ENCODE results near the gene COL9A3. TPM values are rescaled to one million over a fixed set of nuclear protein-coding genes. Genes with fewer than 3 reads are reported as not detected.

Gene COL9A3
- total RNA-seq, 1 donor from 2014 or later = 1.8 TPM

DNA sequence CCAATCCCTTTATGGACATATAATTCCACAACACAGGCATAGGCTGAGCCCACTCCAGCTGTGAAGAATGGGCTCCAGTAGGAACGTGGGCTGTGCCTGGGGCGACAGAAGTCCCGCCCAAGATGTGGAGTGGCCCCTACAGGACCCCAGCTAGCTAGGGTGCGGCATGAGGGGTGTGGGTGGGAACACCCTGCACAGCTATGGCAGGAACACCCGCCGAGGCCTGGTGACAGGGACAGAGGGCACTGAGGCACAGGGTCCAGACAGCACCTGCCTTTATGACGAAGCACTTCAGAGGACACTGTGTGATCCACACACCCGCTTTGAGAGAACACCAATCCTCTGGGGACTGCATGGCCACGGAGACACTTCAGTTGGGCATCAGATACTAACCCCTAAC lies 73.0 kb downstream of the COL9A3 start:
- Mint-ChIP-seq H3K36me3 (ENCODE audit: low read depth, unreplicated experiment) (peaks cover 49% of the 10 kb centered on the region), H3K4me3 (ENCODE audit: unreplicated experiment) (no peak overlapping the region), H3K27ac (ENCODE audit: unreplicated experiment) (no peak overlapping the region), H3K4me1 (ENCODE audit: unreplicated experiment) (peaks cover 11% of the 10 kb centered on the region), H3K9me3 (ENCODE audit: unreplicated experiment) (no peaks in the 10 kb centered on the region), H3K27me3 (ENCODE audit: unreplicated experiment) (peaks cover 3% of the 10 kb centered on the region)
- TF ChIP-seq, protein P1, sequence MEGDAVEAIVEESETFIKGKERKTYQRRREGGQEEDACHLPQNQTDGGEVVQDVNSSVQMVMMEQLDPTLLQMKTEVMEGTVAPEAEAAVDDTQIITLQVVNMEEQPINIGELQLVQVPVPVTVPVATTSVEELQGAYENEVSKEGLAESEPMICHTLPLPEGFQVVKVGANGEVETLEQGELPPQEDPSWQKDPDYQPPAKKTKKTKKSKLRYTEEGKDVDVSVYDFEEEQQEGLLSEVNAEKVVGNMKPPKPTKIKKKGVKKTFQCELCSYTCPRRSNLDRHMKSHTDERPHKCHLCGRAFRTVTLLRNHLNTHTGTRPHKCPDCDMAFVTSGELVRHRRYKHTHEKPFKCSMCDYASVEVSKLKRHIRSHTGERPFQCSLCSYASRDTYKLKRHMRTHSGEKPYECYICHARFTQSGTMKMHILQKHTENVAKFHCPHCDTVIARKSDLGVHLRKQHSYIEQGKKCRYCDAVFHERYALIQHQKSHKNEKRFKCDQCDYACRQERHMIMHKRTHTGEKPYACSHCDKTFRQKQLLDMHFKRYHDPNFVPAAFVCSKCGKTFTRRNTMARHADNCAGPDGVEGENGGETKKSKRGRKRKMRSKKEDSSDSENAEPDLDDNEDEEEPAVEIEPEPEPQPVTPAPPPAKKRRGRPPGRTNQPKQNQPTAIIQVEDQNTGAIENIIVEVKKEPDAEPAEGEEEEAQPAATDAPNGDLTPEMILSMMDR (IDR thresholded peaks at IDR 0.05; ENCODE audit: unreplicated experiment) = no peak
- DNase-seq (ENCODE audit: low spot score) = no peak

DNA sequence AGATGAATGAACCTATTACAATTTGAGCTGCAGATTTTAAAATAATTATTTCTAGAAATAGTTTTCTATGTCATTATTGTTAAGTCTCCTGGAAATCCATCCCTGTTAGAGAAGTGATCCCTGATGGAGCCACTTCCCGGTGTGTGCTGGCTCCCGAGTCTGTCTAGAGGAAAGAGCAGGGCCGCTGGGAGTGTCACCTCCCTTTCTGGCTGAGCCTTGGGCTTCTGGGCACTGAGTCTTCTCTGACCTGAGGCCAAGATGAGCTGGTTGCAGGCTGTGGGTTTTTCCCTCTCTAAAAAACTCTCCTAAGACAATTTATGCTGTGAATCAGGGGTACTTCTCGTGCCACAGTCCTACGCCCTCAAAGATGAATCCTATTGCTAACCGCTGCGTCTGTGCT lies 73.6 kb downstream of the COL9A3 start:
- no peaks in the 10 kb centered on the region for H3K9me3 Mint-ChIP-seq (ENCODE audit: unreplicated experiment)
- peaks cover 55% of the 10 kb centered on the region for H3K36me3 Mint-ChIP-seq (ENCODE audit: low read depth, unreplicated experiment)
- H3K4me1 Mint-ChIP-seq (ENCODE audit: unreplicated experiment) = peaks cover 11% of the 10 kb centered on the region
- TF ChIP-seq, protein P1 (IDR thresholded peaks at IDR 0.05; ENCODE audit: unreplicated experiment) = no peak
- no peak for DNase-seq (ENCODE audit: low spot score)
- peak overlapping the region; percentile 52 for H3K27ac Mint-ChIP-seq (ENCODE audit: unreplicated experiment)
- H3K27me3 Mint-ChIP-seq (ENCODE audit: unreplicated experiment) = peaks cover 3% of the 10 kb centered on the region
- H3K4me3 Mint-ChIP-seq (ENCODE audit: unreplicated experiment) = no peak overlapping the region

Other genes with a start within 250 kb of the COL9A3 start
- gene SLCO4A1, start 174.5 kb upstream of the COL9A3 start, total RNA-seq (ENCODE audit: unreplicated experiment) = 1.4 TPM
- gene NTSR1, start 108.2 kb upstream of the COL9A3 start, total RNA-seq (ENCODE audit: unreplicated experiment) = not detected
- gene MRGBP, start 20.6 kb upstream of the COL9A3 start, total RNA-seq (ENCODE audit: unreplicated experiment) = 10.9 TPM
- gene OGFR, start 12.2 kb upstream of the COL9A3 start, total RNA-seq (ENCODE audit: unreplicated experiment) = 27.6 TPM
- 30.9 TPM for gene TCFL5, start 44.8 kb downstream of the COL9A3 start, total RNA-seq (ENCODE audit: unreplicated experiment)
- gene DIDO1, start 109.5 kb downstream of the COL9A3 start, total RNA-seq (ENCODE audit: unreplicated experiment) = 61.0 TPM
- 45.0 TPM for gene GID8, start 121.1 kb downstream of the COL9A3 start, total RNA-seq (ENCODE audit: unreplicated experiment)
- 7.0 TPM for gene SLC17A9, start 135.7 kb downstream of the COL9A3 start, total RNA-seq (ENCODE audit: unreplicated experiment)
- gene BHLHE23, start 189.9 kb downstream of the COL9A3 start, total RNA-seq (ENCODE audit: unreplicated experiment) = not detected

Data from endothelial cell (in vitro differentiated cells).